Measurements from ENCODE around the gene FAM217B.
A peak's percentile ranks its signal among the peaks of the same experiment; 100 is the strongest.

- TF ChIP-seq, protein P1, sequence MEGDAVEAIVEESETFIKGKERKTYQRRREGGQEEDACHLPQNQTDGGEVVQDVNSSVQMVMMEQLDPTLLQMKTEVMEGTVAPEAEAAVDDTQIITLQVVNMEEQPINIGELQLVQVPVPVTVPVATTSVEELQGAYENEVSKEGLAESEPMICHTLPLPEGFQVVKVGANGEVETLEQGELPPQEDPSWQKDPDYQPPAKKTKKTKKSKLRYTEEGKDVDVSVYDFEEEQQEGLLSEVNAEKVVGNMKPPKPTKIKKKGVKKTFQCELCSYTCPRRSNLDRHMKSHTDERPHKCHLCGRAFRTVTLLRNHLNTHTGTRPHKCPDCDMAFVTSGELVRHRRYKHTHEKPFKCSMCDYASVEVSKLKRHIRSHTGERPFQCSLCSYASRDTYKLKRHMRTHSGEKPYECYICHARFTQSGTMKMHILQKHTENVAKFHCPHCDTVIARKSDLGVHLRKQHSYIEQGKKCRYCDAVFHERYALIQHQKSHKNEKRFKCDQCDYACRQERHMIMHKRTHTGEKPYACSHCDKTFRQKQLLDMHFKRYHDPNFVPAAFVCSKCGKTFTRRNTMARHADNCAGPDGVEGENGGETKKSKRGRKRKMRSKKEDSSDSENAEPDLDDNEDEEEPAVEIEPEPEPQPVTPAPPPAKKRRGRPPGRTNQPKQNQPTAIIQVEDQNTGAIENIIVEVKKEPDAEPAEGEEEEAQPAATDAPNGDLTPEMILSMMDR (IDR thresholded peaks at IDR 0.05): no peak
- peak in 1 of 2 donors; percentile 7 for TF ChIP-seq EP300 (IDR thresholded peaks at IDR 0.05)
Observed at GRCh38 chr20:59977086-59977485, 36.9 kb downstream of the FAM217B start.
